H9 (cell line): ENCODE measurements around the gene DLEC1. TPM values are rescaled to one million over a fixed set of nuclear protein-coding genes. Genes with fewer than 3 reads are reported as not detected.

ENCODE experiments used
- DNase-seq: peaks from one replicate; pipeline ENCODE4 v3.0.0-alpha.2; 2017
- H2AFZ ChIP-seq: one replicate; pipeline ENCODE4 v1.6.1; 2013; ENCODE audit warnings: mild to moderate bottlenecking, low read length, control low read depth, moderate library complexity
- H2AK5ac ChIP-seq: 2 replicates; pipeline ENCODE4 v1.6.1; 2013; ENCODE audit warnings: low read length, control low read depth, mixed read lengths; ENCODE audit not compliant: insufficient read length
- H2BK120ac ChIP-seq: one replicate; pipeline ENCODE4 v1.6.1; 2013; ENCODE audit warnings: low read depth, mild to moderate bottlenecking, low read length, control low read depth, inconsistent platforms; ENCODE audit not compliant: poor library complexity, severe bottlenecking
- H2BK12ac ChIP-seq: 2 replicates; pipeline ENCODE4 v1.6.1; 2013; ENCODE audit warnings: low read length, control low read depth, mixed read lengths, low read depth; ENCODE audit not compliant: insufficient read length
- H2BK15ac ChIP-seq: 2 replicates; pipeline ENCODE4 v1.6.1; 2013; ENCODE audit warnings: low read depth, low read length, control low read depth
- H2BK20ac ChIP-seq: one replicate; pipeline ENCODE4 v1.6.1; 2013; ENCODE audit warnings: low read depth, mild to moderate bottlenecking, low read length, control low read depth, inconsistent platforms; ENCODE audit not compliant: poor library complexity, severe bottlenecking
- H2BK5ac ChIP-seq: 2 replicates; pipeline ENCODE4 v1.6.1; 2013; ENCODE audit warnings: low read length, control low read depth, mixed read lengths; ENCODE audit not compliant: insufficient read length
- H3K14ac ChIP-seq: 2 replicates; pipeline ENCODE4 v1.6.1; 2013; ENCODE audit warnings: low read length, control low read depth; ENCODE audit not compliant: insufficient read depth
- H3K18ac ChIP-seq: 2 replicates; pipeline ENCODE4 v1.6.1; 2013; ENCODE audit warnings: low read depth, mild to moderate bottlenecking, mixed read lengths, low read length, control low read depth; ENCODE audit not compliant: insufficient read length
- H3K23ac ChIP-seq: 2 replicates; pipeline ENCODE4 v1.6.1; 2013; ENCODE audit warnings: low read length, control low read depth, mixed read lengths, low read depth; ENCODE audit not compliant: insufficient read length
- H3K23me2 ChIP-seq: 2 replicates; pipeline ENCODE4 v1.6.1; 2013; ENCODE audit warnings: low read depth, mild to moderate bottlenecking, mixed read lengths, low read length, control low read depth; ENCODE audit not compliant: insufficient read length, poor library complexity, severe bottlenecking
- H3K27ac ChIP-seq: 2 replicates; pipeline ENCODE4 v1.5.1; 2013; ENCODE audit warnings: low read length, control low read depth, mixed read lengths, low read depth; ENCODE audit not compliant: insufficient read length
- H3K27me3 ChIP-seq: 2 replicates; pipeline ENCODE4 v1.6.1; 2013; ENCODE audit warnings: low read length, control low read depth, inconsistent platforms; ENCODE audit not compliant: insufficient read depth
- H3K4ac ChIP-seq: 2 replicates; pipeline ENCODE4 v1.6.1; 2013; ENCODE audit warnings: low read depth, mild to moderate bottlenecking, control low read depth, inconsistent platforms, low read length, moderate library complexity
- H3K4me1 ChIP-seq: 2 replicates; pipeline ENCODE4 v1.6.1; 2013; ENCODE audit warnings: low read length, control low read depth, inconsistent platforms; ENCODE audit not compliant: insufficient read depth
- H3K4me2 ChIP-seq: 2 replicates; pipeline ENCODE4 v1.6.1; 2013; ENCODE audit warnings: low read length, control low read depth, mixed read lengths; ENCODE audit not compliant: insufficient read length, insufficient read depth
- H3K56ac ChIP-seq: 2 replicates; pipeline ENCODE4 v1.6.1; 2013; ENCODE audit warnings: low read depth, mild to moderate bottlenecking, mixed read lengths, low read length, control low read depth; ENCODE audit not compliant: insufficient read length
- H3K79me1 ChIP-seq: 2 replicates; pipeline ENCODE4 v1.6.1; 2013; ENCODE audit warnings: low read depth, mild to moderate bottlenecking, moderate library complexity, low read length, control low read depth, inconsistent platforms; ENCODE audit not compliant: insufficient read depth, poor library complexity, severe bottlenecking
- H3K79me2 ChIP-seq: 2 replicates; pipeline ENCODE4 v1.6.1; 2013; ENCODE audit warnings: low read length, control low read depth, inconsistent platforms; ENCODE audit not compliant: insufficient read depth
- H3K9ac ChIP-seq: 2 replicates; pipeline ENCODE4 v1.6.1; 2013; ENCODE audit warnings: low read length, control low read depth, mixed read lengths; ENCODE audit not compliant: insufficient read length; ENCODE audit errors: extremely low read depth
- H3K9me3 ChIP-seq: one replicate; pipeline ENCODE4 v1.6.1; 2013; ENCODE audit warnings: low read depth, low read length, inconsistent platforms; ENCODE audit not compliant: control insufficient read depth
- H3T11ph ChIP-seq: one replicate; pipeline ENCODE4 v1.6.1; 2013; ENCODE audit warnings: mild to moderate bottlenecking, low read length, control low read depth, inconsistent platforms
- H4K20me1 ChIP-seq: one replicate; pipeline ENCODE4 v1.6.1; 2013; ENCODE audit not compliant: control insufficient read depth, insufficient read length, insufficient read depth
- H4K5ac ChIP-seq: 2 replicates; pipeline ENCODE4 v1.6.1; 2013; ENCODE audit warnings: low read depth, mild to moderate bottlenecking, mixed read lengths, low read length, control low read depth; ENCODE audit not compliant: insufficient read length
- H4K8ac ChIP-seq: replicated peaks from 2 replicates; pipeline ENCODE4 v1.6.1; 2013; ENCODE audit warnings: low read length, control low read depth, mixed read lengths, low read depth; ENCODE audit not compliant: insufficient read length
- H4K91ac ChIP-seq: 2 replicates; pipeline ENCODE4 v1.6.1; 2013; ENCODE audit warnings: low read depth, mild to moderate bottlenecking, moderate library complexity, mixed read lengths, low read length, control low read depth; ENCODE audit not compliant: insufficient read length
- H3K27ac Mint-ChIP-seq, 3 experiments: 2 replicates in 2 of 3; 3 replicates in 1 of 3; pipeline ENCODE4 v1.8.0; 2020 to 2021; ENCODE audit warnings: mixed read lengths in 3 of 3, mild to moderate bottlenecking in 1 of 3, moderate library complexity in 1 of 3
- H3K27me3 Mint-ChIP-seq: 2 replicates; pipeline ENCODE4 v1.8.0; 2021; ENCODE audit warnings: low read depth, mild to moderate bottlenecking, moderate library complexity, mixed read lengths
- H3K36me3 Mint-ChIP-seq, 3 experiments: 2 replicates in 2 of 3; 3 replicates in 1 of 3; pipeline ENCODE4 v1.8.0; 2020 to 2021; ENCODE audit warnings: low read depth in 3 of 3, mixed read lengths in 3 of 3; ENCODE audit not compliant: insufficient read depth in 1 of 3
- H3K4me1 Mint-ChIP-seq, 2 experiments: 2 replicates each; pipeline ENCODE4 v1.8.0; 2020; ENCODE audit warnings: mixed read lengths in 2 of 2
- H3K4me3 Mint-ChIP-seq, 2 experiments: 2 replicates in 1 of 2; 3 replicates in 1 of 2; pipeline ENCODE4 v1.8.0; 2020 to 2021; ENCODE audit warnings: mild to moderate bottlenecking in 2 of 2, mixed read lengths in 2 of 2, moderate library complexity in 1 of 2
- H3K9me3 Mint-ChIP-seq, 2 experiments: 2 replicates in 1 of 2; 3 replicates in 1 of 2; pipeline ENCODE4 v1.8.0; 2020; ENCODE audit warnings: mild to moderate bottlenecking in 2 of 2, mixed read lengths in 2 of 2, moderate library complexity in 1 of 2
- CTCF ChIP-seq: fragments of 200-600 bp; sonication (generic); conservative IDR thresholded peaks from 3 replicates; pipeline ENCODE4 v1.8.0; 2021; ENCODE audit warnings: antibody characterized with exemption, mild to moderate bottlenecking
- WGBS: extraction: QIAGEN DNeasy Blood & Tissue Kit; methylation state at CpG from one replicate; pipeline ENCODE4 v1.1.7; 2013; ENCODE audit warnings: missing lambda C conversion rate, low lambda C conversion rate, mixed read lengths; ENCODE audit not compliant: insufficient read length; ENCODE audit errors: extremely low coverage; 5-methylcytosine and 5-hydroxymethylcytosine counted together
- total RNA-seq: library from RNA; stranded (reverse); gene quantifications from 2 replicates; pipeline ENCODE4 v1.2.1, GENCODE V29; 2021

DLEC1 gene
- total RNA-seq, 1 experiment from 2014 or later, result 2.1 TPM

GRCh38 chr3:38059591-38059990 lies 20.6 kb downstream of the DLEC1 start:
- H3K4me1 Mint-ChIP-seq, result no peaks in the 10 kb centered on the region
- peaks cover 4% of the 10 kb centered on the region for H3K27me3 Mint-ChIP-seq
- peaks cover 9 to 11% of the 10 kb centered on the region in 2 experiments; a peak in 3 of 5 replicates for H3K9me3 Mint-ChIP-seq
- H3K4me3 Mint-ChIP-seq, result no peak overlapping the region
- Histone ChIP-seq H2BK12ac (no peak overlapping the region), H3K9ac (no peak overlapping the region), H3K9me3 (no peaks in the 10 kb centered on the region), H3K27ac (no peak overlapping the region), H4K8ac (no peak overlapping the region), H3K27me3 (no peaks in the 10 kb centered on the region), H2BK20ac (no peak overlapping the region), H3K79me1 (no peaks in the 10 kb centered on the region), H3K18ac (no peak overlapping the region), H3K4me2 (no peak overlapping the region), H3K79me2 (no peaks in the 10 kb centered on the region), H3K4me1 (no peaks in the 10 kb centered on the region), H4K20me1 (no peaks in the 10 kb centered on the region), H3K4ac (no peak overlapping the region), H4K91ac (no peak overlapping the region), H3K23ac (no peak overlapping the region), H2BK5ac (no peak overlapping the region), H3T11ph (no peak overlapping the region), H2BK15ac (no peak overlapping the region), H2AK5ac (no peak overlapping the region), H3K14ac (no peak overlapping the region), H3K56ac (no peak overlapping the region), H3K23me2 (no peaks in the 10 kb centered on the region), H2BK120ac (no peak overlapping the region), H2AFZ (no peak overlapping the region), H4K5ac (no peak overlapping the region)
- no peak for TF ChIP-seq CTCF
- no peak overlapping the region for H3K27ac Mint-ChIP-seq
- no CpG with 5 or more reads among the region's 7 CpGs for WGBS
- H3K36me3 Mint-ChIP-seq, result peaks cover 0 to 7% (median 0%) of the 10 kb centered on the region in 3 experiments; a peak in 2 of 7 replicates
- DNase-seq, result no peak
